ENCODE data around the gene CNTNAP2. TPM values are rescaled to one million over a fixed set of nuclear protein-coding genes. Genes with fewer than 3 reads are reported as not detected.
"Not testable (repeated sequence)": the region's sequence is repeated elsewhere in the genome, so short reads cannot be mapped to it uniquely, and the experiment has no call there.

Gene CNTNAP2
- total and polyA plus RNA-seq, 7 donors: 0.60 to 2.4 (median 1.7) TPM

DNA sequence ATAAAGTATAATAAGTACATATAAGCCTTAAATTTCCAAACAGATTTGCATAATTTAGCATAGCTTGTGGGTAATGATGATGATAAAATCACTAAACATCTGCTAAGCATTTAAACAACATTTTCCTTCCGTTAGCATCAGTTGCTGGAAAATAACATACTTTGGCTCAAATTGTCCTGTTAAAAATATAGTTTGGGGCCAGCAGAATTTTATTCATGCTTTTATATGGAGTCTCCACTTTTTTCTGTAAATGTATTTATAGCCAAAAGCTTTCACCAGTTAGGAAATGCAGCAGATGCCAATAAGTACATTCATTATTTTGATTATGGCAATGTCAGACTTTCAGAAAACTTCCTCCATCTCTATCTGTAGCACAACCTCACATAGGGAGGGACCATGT lies 107.2 kb downstream of the CNTNAP2 start:
- no peak overlapping the region for H3K4me3 ChIP-seq
- H3K27ac ChIP-seq: no peak overlapping the region
- H3K4me1 ChIP-seq: no peaks in the 10 kb centered on the region
- H3K36me3 ChIP-seq: no peaks in the 10 kb centered on the region
- intact Hi-C loops (cut with DNase I): no loop called here
- no peak for DNase-seq
- H3K27me3 ChIP-seq: no peaks in the 10 kb centered on the region
- H3K9me3 ChIP-seq: peaks cover 0 to 3% (median 0%) of the 10 kb centered on the region in 4 donors
- WGBS, 2 donors: 86 to 88% methylated on average over 1 of the region's 1 CpG
- TF ChIP-seq, protein P1, sequence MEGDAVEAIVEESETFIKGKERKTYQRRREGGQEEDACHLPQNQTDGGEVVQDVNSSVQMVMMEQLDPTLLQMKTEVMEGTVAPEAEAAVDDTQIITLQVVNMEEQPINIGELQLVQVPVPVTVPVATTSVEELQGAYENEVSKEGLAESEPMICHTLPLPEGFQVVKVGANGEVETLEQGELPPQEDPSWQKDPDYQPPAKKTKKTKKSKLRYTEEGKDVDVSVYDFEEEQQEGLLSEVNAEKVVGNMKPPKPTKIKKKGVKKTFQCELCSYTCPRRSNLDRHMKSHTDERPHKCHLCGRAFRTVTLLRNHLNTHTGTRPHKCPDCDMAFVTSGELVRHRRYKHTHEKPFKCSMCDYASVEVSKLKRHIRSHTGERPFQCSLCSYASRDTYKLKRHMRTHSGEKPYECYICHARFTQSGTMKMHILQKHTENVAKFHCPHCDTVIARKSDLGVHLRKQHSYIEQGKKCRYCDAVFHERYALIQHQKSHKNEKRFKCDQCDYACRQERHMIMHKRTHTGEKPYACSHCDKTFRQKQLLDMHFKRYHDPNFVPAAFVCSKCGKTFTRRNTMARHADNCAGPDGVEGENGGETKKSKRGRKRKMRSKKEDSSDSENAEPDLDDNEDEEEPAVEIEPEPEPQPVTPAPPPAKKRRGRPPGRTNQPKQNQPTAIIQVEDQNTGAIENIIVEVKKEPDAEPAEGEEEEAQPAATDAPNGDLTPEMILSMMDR (IDR thresholded peaks at IDR 0.05): no peak
- TF ChIP-seq POLR2A (IDR thresholded peaks at IDR 0.05) (no peak), POLR2AphosphoS5 (IDR thresholded peaks at IDR 0.05) (no peak), EP300 (IDR thresholded peaks at IDR 0.05) (no peak)

DNA sequence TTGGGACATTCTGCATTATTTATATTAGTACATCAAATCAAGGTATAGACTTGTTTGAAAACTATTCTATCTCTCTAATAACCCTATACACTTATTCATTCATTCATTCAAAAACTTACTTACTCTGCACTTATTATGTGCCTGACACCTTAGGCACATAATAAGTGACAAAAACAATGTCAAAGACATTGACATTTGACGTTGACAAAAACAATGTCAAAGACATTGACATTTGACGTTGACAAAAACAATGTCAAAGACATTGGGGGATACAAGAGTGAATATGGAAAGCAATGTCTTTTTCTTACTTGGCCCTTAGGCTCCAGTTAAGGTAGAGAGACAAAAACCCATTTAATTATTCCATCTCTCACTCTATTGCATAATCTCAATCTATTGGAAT lies 116.0 kb downstream of the CNTNAP2 start:
- H3K4me1 ChIP-seq: no peaks in the 10 kb centered on the region
- no peaks in the 10 kb centered on the region for H3K36me3 ChIP-seq
- intact Hi-C loops (cut with DNase I): no loop called here
- WGBS, 2 donors: 78 to 90% methylated on average over 2 of the region's 2 CpGs
- TF ChIP-seq POLR2AphosphoS5 (IDR thresholded peaks at IDR 0.05): no peak
- TF ChIP-seq, protein P1 (IDR thresholded peaks at IDR 0.05): no peak
- no peak for TF ChIP-seq POLR2A (IDR thresholded peaks at IDR 0.05)
- TF ChIP-seq EP300 (IDR thresholded peaks at IDR 0.05): no peak
- no peaks in the 10 kb centered on the region for H3K27me3 ChIP-seq
- no peaks in the 10 kb centered on the region for H3K9me3 ChIP-seq
- no peak overlapping the region for H3K27ac ChIP-seq
- H3K4me3 ChIP-seq: no peak overlapping the region
- DNase-seq: no peak

DNA sequence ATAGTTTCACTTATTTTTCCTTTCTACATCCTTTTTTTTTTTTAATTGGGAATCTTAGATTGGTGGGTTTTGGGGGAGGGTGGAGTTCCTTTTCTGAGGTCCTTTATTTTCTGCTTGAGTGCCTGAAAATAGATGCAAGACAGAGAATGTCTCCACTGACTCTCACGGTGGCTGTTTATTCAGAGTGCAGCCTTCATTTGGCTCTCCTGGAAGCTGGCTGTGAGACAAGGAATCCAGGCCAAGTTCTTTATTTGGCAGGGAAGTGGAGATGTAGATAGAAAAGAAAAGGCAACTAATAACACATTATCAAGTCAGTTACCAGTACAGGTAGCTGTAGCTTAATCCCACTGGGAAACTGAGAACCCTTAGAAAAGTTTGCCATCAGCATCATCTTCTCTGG lies 118.6 kb downstream of the CNTNAP2 start:
- Histone ChIP-seq H3K9me3 (no peaks in the 10 kb centered on the region), H3K27me3 (no peaks in the 10 kb centered on the region), H3K4me1 (no peaks in the 10 kb centered on the region), H3K4me3 (no peak overlapping the region), H3K27ac (no peak overlapping the region), H3K36me3 (no peaks in the 10 kb centered on the region)
- intact Hi-C loops (cut with DNase I): no loop called here
- 44 to 53% methylated on average over 1 of the region's 1 CpG for WGBS, 2 donors
- DNase-seq: no peak
- no peak for TF ChIP-seq POLR2AphosphoS5 (IDR thresholded peaks at IDR 0.05)
- no peak for TF ChIP-seq EP300 (IDR thresholded peaks at IDR 0.05)
- no peak for TF ChIP-seq POLR2A (IDR thresholded peaks at IDR 0.05)
- TF ChIP-seq, protein P1 (IDR thresholded peaks at IDR 0.05): no peak

DNA sequence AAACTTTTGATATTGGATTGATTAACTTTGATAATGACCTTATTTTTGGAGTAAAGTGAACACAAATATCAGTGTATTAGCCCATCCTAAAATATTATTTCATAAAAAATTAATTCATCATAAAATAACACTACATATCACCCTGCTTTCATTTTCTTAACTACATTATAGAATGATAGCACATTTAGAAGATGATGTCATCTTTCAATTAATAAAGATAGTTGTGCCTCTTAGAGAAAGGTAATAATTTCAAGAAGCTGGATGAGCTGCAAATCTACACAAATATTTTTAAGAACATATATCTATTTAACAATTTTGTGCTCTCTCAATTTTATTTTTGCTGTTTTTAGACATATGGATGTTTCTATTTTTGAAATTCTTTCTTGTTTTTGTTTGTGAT lies 126.1 kb downstream of the CNTNAP2 start:
- H3K4me1 ChIP-seq: no peaks in the 10 kb centered on the region
- H3K9me3 ChIP-seq: no peaks in the 10 kb centered on the region
- peaks cover 0 to 6% (median 0%) of the 10 kb centered on the region in 3 donors for H3K27me3 ChIP-seq
- DNase-seq: no peak
- H3K36me3 ChIP-seq: no peaks in the 10 kb centered on the region
- intact Hi-C loops (cut with DNase I): no loop called here
- no peak overlapping the region for H3K27ac ChIP-seq
- TF ChIP-seq POLR2A (IDR thresholded peaks at IDR 0.05) (no peak), POLR2AphosphoS5 (IDR thresholded peaks at IDR 0.05) (no peak)
- TF ChIP-seq, protein P1 (IDR thresholded peaks at IDR 0.05): no peak
- H3K4me3 ChIP-seq: no peak overlapping the region

DNA sequence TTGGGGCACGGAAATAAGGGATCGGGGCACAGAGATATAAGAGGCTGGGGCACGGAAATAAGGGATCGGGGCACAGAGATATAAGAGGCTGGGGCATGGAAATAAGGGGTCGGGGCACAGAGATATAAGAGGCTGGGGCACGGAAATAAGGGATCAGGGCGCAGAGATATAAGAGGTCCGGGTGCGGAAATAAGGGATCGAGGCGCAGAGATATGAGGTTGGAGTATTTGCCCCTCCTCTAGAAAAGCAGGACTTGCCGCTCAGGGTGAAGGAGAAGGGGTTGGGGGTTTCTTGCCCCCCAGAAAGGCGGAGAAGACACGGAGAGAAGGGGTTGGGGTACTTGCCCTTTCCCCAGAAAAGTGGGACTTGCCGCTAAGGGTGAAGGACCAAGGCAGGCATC lies 131.4 kb downstream of the CNTNAP2 start:
- intact Hi-C loops (cut with DNase I); H3K27ac ChIP-seq; H3K4me3 ChIP-seq; DNase-seq; H3K4me1 ChIP-seq; H3K36me3 ChIP-seq; H3K9me3 ChIP-seq: not testable (repeated sequence)
- WGBS, 2 donors: 48 to 54% methylated on average over 15 of the region's 15 CpGs
- peaks cover 0 to 12% (median 0%) of the 10 kb centered on the region in 3 donors for H3K27me3 ChIP-seq

DNA sequence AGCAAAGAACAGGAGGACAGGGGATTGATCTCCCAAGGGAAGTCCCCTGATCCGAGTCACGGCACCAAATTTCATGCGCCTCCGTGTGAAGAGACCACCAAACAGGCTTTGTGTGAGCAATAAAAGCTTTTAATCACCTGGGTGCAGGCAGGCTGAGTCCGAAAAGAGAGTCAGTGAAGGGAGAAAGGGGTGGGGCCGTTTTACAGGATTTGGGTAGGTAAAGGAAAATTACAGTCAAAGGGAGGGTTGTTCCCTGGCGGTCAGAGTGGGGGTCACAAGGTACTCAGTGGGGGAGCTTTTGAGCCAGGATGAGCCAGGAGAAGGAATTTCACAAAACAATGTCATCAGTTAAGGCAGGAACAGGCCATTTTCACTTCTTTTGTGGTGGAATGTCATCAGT lies 132.1 kb downstream of the CNTNAP2 start:
- H3K36me3 ChIP-seq; H3K27ac ChIP-seq; H3K4me1 ChIP-seq; H3K4me3 ChIP-seq; DNase-seq; H3K9me3 ChIP-seq; intact Hi-C loops (cut with DNase I): not testable (repeated sequence)
- WGBS, 2 donors: 42 to 50% methylated on average over 7 of the region's 7 CpGs
- H3K27me3 ChIP-seq: peaks cover 0 to 12% (median 0%) of the 10 kb centered on the region in 3 donors
